ENCODE results near the gene LOXHD1.

The LOXHD1 gene

DNA sequence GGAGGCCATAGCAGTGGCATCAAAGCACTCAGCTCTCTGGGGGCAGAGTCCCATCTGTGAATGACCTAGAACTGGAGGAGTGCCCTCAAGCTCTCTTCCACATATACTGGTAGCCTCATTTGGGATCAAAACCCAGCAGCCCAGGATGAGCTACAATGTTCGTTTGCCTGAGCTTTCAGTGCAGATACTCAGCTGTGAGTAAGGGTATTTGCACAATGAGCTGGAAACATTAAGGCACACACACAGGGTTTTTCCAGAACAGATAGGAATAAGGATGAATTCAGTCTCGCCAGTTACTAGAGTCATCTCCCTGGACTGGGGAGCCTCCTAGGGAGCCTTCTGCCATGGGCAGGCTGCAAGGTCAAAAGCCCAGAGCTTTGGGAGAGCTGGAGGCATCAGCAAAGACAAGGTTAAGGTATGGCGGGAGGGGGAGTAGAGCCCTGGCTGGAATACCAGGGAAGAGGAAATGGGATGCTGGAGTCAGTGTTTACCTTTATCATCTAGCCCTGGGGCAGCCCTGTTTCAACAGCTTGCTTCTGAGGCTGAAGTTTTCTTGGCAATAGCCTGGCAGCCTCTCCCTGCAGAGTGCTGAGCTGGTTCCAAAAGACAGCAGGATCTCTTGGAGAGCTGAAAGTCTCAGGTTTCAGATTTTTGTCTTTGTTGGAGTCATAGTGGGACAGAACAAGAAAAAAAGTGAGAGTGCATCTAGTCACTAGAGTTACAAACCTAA, 187.7 kb downstream of the LOXHD1 start:
- DNase-seq: no peak

DNA sequence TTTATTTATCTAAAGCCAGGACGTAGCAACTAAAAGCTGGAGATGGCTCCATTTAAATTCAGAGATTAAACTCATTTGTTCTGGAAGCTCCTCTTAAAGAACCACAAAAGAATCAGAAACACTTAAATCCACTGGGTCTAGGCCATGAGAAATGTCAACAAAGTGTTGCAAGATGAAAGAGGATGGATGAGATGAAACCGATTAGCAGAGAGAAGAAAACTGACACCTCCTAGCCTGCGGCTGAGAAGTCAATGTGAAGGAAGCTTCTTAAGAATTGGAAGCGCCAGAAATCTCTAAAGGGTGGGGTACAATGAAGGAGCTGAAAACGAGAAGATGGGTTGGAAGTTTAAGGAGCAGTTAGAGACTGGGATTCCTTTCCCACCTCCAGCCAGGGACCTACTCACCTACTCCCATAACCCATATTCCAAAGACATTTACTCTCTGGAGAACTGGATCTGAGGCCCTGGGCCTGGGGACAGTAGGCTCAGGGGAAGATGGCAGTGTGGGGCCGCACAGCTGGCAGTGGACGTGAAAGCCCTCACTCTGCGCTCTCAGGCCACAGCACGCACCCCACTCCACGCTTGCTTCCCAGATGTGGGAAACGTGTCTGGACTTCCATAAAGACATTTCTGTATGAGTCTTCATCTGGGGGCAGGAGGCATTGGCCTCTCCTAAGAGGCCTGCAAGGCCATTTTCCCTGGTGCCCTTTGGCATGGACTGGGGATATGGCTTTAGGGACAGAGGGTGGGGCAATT, 188.4 kb downstream of the LOXHD1 start:
- no peak for DNase-seq

DNA sequence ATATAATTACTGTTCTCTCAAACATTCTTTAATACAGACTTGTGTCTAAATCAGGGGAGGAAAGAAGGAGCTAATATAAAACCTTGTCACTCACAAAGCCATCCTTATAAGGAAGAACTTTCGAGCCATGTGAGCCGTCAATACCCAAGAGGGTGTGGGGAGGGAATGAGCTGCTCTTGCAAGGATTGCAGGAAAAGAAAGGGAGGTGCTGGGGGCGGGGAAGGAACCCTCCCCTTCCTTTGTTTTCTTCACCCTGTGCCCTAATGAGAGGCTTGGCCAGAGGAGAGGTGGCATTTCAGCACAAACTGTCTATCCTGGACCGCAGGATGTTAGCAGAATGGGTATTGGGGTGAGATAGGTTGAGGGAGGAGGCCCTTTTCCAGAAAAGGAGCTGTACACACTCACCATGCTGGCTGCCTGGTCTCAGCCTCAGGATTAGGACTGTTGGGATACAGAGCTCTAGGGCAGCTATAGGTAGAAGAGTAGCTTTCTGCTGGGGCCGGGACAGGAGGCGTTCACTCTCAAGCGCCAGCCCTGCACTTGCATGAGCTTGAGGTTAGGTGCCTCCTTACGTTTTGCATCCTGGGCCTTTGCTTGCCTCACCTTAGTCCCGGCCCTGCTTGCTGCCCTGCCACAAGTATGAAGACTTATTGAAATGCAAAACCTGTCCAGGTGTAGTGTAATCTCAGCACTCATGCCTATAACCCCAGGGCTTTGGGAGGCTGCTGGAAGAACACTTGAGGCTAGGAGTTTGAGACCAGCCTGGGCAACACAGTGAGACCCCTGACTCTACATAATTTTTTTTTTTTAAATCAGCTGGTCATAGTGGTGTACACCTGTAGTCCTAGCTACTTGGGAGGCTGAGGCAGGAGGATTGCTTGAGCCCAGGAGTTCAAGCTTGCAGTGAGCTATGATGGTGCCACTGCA, 190.5 kb downstream of the LOXHD1 start:
- DNase-seq: no peak

DNA sequence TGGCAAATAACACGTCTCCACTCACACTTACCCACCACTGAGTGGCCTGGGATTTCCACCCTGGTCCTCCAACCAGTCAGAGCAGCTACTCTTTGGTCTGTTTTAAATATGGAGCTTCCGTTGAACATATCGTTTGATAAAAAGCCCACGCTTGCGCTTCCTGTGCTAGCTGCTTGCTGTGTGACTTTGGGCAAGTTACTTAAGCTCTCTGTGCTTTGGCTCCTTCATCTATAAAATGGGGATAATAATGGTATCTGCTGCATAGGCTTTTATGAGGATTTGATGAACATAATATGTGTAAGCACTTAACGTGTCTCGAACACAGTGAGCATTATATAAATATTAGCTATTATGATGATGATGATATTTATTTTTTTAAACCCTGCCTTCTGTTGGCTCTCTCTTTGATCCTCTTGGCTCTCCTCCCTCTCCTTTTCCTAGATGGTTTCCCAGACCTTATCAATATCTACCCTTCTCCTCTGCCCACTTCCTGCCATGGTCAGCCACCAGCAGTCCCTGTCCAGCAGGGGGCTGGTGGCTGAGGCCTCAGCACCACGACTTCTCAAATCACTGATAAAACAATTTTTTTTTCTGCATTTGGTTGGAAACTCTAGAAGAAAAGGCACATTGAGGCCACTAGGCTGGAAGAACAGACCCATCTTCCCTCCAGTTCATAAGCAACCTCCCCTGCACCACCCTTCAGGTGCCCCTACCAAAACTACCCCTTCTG, 191.9 kb downstream of the LOXHD1 start:
- no peak for DNase-seq

DNA sequence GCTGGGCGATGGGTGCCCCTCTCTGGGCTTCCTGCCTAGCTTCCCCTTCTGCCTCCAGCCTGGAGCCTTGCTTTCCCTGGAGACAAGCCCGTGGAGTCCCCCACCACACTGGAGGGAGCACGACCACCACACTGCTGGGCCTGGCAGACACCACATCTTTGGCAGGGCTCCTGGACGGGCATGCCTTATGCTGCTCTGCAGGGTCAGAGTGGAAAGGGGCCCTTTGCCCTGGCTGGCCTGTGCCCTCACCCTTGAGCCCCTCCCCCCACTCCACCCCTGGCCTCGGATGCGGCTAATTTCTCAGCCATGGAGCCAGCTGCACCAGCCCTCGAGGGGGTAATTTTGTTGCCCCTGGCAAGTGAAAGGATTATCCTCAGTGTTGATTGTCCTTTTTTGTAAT, 194.5 kb downstream of the LOXHD1 start:
- DNase-seq: no peak

DNA sequence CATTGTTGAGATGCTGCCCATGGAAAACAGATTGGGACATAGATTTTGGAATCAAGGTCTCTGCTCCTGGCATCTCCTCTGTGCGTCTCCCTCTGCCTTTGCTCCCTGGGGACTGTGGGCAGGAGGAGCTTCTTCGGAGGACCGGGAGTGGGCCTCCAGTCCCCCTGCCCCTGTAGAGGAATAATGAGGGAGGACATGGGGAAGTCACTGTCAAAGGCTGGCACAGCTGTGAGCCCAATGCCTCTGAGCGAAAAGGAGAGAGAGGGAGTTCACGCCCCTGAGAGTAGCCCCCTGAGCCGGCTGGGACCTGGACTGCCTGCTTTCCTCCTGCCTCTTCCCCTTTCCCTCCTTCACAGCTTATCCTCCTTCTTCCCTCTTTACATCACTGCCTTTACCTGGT, 195.0 kb downstream of the LOXHD1 start:
- no peak for DNase-seq

DNA sequence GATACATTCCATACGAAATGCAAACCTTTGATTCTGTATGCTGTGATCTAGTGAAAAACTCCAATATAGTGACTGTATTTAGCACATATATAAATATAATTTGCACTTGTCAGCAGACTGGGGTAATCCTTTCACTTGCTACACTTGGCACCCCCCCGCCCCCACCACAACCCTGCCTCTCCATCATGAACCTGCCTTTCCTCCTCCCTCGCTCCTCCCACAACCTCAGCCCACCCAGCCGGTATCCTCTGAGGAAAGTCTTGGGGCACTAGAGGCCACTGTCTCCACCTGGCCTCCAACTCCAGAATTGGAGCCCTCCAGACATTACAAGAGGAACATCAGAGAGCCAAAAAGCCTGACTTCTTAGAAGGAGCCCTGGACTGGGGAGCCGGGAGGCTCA, 196.3 kb downstream of the LOXHD1 start:
- DNase-seq: no peak

DNA sequence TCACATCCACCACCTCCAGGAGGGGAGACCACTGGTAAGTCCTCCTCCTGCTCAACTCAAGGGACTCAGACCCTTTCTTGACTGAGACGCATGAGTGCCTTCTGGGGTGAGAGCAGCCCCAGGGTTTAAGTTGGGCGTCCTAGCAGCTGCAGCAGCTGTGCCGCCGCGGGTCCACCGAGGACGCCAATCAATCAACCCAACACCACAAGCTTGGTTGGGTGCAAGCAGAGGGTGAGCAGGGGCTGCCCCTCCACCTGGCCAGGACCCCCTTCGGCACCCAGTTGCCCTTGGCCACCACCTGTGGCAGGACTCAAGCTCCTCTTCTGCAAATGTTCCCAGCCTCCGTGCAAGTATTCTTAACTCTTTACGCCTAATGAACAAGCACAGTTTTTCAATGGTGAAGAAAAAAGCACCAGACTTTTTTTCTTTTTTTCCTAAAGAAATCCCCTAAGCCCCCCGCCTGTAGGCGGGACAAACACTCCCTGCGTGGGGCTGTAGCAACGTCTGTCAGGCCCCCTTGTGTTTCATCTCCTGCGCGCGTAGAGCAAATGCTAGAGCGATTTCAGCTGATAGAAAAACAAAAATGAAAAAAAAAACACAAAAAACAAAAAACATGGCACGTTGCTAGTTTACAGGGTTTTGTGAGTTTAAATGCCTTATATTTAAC, 197.1 kb downstream of the LOXHD1 start:
- DNase-seq: no peak

DNA sequence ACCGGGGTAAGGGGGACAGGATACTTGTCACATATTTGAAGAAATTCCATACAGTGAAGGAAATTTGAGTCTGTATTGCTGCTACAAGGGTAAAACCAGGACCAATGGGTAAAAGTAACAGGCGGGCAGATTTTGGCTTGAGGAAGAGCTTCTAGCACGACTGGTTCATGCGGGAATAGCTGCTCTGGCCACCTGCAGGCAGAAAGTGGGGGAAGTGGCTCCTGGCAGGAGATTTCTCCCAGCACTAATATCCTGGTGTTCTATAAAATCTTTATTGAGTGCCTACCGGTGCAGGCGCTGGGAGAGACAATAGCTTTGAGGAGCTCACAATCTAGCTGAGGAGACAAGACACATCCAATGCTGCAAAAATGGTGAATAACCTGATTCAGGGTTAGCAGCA, 198.5 kb downstream of the LOXHD1 start:
- DNase-seq: no peak

DNA sequence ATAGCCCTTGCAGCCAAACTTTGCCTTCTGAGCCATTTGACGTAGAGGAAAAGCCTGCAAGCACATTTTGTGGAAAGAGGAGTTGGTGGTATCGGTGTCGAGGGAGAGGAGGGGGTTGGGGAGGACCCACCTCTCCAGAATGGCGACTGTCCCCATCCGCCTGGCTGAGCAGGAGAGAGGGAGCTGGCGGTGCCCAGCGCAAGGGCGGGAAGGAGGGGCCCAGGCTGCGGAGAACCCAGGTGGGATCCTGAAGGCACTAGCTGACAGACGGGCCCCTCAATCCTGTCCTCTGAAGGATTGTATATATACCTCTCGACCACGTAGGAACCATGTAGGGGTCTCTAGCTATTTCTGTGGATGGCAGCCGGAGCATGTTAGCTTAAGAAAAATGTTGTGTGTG, 200.3 kb downstream of the LOXHD1 start:
- no peak for DNase-seq

DNA sequence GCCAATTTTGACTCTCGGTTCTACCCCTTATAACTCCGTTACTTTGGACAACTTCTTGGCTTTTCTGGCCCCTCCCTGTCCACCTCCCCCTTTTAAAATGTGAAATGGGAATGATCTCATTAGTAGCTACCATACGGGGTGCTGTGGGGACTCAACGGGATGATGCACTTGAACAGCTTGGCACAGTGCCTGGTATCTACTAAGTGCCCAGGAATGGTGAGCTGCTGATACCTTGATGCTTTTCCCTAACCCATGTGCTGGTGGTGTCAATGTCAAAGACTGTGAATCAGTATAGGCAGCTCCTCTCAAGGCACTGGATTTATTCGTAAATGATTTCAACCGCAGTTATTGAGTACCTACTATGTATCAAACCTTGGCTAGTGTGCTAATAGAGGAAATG, 204.2 kb downstream of the LOXHD1 start:
- no peak for DNase-seq

DNA sequence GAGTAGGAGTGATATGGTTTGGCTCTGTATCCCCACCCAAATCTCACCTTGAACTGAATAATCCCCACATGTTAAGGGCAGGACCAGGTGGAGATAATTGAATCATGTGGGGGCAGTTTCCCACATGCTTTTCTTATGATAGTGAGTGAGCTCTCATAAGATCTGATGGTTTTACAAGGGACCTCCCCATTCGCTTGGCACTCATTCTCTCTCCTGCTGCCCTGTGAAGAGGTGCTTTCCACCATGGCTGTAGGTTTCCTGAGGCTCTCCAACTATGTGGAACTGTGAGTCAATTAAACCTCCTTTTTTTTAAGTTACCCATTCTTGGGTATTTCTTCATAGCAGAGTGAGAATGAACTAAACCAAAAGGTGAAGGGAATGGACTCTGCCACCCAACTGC, 207.5 kb downstream of the LOXHD1 start:
- no peak for DNase-seq

DNA sequence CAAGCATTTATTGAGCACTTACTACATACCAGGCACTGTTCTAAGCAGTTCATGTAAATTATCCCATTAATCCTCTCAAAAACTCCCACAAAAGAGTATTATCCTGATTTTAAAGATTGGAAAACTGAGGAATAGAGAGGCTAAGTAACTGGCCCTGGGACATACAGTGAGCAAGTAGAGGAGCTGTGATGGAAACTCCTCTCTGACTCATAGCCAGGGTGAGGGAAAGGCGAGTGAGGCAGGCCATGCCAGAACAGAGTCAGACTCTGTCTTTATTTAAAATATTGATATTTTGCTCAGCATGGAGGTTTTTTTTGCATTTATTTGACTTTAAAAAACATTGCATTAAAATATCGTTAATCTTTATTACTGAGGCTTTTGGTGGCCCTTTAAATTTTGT, 208.0 kb downstream of the LOXHD1 start:
- DNase-seq: no peak

DNA sequence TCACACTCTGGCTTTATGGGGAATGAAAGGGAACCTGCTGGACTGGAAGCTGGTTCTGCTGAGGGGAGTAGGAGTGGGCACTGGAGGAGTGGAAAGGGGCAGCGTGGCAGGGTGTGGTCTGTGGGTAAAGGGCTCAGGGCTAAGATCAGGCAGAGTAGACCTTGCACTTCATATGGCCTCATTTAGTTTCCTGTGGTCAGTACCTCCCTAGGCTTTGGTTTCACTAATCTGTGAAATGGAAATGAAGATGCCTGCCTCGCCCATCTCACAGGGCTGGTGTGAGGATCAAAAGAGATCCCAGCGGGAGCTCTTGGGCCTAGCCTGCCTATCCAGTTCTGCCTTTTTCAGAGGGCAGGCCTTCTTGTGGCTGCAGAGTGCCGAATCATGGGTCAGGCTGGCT, 208.7 kb downstream of the LOXHD1 start:
- no peak for DNase-seq

DNA sequence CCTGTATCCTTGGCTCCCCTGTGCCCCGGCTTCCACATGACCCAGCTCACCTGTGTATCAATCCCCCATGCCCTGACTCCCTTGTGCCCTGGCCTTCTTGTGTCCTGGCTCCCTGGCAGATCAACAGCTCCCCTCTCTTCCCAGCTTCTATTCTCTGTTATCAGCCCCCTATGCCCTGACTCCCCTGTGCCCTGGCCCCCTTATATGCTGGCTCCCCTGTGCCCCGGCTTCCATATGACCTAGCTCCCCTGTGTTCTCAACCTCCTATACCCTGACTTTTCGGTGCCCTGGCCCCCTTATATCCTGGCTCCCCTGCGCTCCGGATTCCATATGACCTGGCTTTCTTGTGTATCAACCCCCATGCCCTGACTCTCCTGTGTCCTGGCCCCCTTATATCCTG, 209.2 kb downstream of the LOXHD1 start:
- no peak for DNase-seq

DNA sequence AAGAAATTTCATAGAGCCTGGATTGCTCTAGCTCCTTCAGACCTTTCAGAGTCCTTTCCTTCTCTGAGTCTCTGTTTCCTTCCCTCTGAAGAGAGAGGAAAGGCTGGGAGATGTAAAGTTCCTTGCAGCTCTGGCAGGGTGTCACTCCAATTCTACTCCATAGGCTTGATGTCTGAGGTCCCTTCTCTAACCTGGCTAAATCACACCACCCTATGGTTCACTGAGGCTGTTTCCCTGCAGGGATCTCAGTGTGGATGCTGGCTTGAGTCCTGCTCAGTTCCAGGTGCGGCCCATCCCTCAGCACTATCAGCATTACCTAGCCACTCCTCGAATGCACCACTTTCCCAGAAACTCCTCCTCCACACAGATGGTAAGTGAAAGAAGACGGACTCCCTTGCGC, 209.7 kb downstream of the LOXHD1 start:
- no peak for DNase-seq

DNA sequence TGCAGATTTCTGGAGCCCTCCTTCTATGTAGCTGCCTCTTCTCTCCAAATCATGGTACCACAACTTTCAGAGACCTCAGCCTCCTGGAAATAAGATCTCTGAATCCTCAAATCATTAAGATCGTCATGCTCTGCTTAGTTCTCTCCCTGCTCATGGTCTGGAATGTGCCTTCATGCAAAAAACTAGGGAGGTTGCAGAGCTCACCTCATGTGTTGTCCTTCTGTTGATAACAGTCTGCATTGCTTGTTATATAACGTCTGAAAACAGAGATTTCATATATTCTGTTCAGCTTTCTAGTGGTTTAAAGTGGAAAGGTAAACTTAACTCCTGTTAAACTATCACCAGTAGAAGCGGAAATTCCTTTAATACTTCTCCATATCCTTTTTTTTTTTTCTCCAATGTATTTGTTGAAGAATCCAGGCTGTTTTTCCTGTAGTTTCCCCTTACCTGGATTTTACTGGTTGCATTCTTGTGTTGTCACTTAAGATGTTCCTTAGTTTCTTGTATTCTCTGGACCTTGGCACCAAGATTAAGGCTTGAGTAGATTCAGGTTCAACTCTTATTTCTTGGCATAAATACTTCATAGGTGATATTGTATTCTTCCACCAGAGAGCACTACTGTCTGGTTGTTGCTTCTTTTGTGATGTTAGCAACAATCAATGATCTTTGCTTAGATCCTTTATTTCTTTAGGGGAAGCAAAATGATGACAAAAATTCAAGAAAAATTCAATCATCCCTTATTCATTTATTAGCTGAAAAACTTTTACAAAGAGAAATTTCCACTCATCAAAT, 211.3 kb downstream of the LOXHD1 start:
- no peak for DNase-seq

DNA sequence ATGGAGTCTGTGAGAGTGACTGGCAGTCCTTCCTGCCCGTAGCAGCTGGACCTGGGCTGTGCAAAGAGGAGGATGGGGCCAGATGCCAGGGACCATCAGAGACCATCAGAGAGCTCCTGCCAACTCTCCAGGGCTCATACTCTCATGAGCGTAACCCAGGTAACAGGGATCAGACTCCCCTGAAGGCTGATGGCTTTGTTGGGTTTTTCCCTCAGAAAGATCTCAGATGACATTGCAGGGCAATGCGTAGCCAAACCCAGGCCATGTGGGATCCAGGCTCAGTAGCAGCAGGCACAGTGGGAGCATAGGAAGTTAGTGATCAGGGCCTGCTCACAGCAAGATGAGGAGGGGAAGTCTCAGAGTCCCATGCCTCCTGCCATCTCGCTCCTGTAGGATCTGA, 218.0 kb downstream of the LOXHD1 start:
- no peak for DNase-seq

DNA sequence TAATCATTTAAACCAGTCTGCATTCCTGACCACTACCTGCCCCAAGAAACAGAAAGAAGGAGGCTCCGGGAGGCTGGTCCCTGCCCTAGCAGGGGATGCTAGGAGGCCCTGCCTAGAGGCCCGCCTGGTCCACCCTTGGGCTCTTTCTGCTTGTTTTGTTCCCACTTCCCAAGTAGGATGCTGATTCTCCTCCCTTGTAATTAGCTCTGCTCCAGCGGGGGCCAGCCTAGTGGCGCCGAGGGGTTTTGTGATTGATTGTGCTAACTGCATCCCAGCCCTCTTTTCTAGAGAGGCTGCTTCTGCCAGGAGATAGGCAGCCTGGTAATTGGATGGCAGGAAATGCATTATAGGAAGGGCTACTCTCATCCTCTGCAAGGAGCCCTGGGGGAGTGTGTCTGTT, 220.0 kb downstream of the LOXHD1 start:
- no peak for DNase-seq

DNA sequence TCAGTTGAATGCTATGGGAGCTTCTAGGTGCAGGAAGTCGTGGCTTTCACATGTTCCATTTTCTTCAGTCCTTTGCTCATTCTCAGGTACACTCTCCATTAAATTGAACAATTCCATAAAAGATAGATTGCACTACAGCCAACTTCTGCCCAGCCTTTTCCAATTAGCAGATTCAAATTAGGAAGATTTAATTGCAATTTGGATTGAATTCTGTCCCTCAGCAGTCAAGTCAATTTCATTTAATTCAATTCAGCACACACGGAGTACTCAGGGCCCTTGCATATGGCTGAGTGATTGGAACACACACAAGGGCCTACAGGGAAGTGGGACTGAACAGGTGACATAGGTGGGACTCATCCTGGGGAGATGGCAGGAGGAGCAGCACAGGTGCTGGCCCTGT, 220.4 kb downstream of the LOXHD1 start:
- no peak for DNase-seq

DNA sequence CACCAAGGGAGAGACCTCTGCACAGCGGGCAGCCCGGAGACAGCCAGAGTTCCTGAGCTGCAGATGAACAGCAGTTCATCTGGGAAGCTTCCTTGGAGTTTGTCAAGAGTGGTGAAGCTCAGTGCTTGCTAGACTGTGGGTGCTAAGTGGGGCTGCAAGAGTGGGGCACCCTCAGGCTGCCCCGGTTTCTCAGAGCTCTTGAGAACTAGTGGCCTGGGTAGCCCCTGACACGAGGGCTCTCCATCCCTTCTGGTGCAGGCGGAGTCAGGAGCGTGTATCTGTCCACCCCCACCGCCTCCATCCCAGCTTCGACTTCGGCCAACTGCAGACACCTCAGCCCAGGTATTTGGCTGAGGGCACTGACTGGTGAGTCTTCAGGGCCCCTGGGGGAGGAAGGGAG, 222.0 kb downstream of the LOXHD1 start:
- no peak for DNase-seq

DNA sequence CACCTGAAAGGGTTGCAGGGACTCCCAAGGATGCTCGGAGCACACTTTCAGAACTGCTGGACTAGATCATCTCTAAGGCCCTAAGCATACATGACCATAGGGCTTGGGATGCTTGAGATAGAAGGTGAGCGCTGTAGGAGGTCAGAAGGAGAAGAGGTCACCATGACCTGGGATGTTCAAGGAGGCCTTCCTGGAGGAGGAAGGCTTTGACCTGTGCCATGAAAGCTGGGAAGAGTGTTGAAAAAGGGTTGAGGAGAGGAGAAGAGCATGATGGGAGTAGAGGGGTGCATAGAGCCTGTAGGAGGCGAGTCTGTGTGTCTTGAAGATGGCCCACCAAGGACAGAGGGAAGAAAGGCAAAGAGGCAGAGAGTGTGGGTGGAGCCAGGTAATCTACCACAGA, 222.4 kb downstream of the LOXHD1 start:
- no peak for DNase-seq

All from stimulated activated CD8-positive, alpha-beta memory T cell treated with anti-CD3 and anti-CD28 coated beads, Interleukin-4, amount 100 ng/mL, for 48 hours (primary cell).